Measurements from ENCODE around the gene ZNF343. TPM values are rescaled to one million over a fixed set of nuclear protein-coding genes. Genes with fewer than 3 reads are reported as not detected.
"Not testable (repeated sequence)": the region's sequence is repeated elsewhere in the genome, so short reads cannot be mapped to it uniquely, and the experiment has no call there.

ZNF343 gene
- total RNA-seq, 1 donor from 2014 or later: 6.3 TPM

DNA sequence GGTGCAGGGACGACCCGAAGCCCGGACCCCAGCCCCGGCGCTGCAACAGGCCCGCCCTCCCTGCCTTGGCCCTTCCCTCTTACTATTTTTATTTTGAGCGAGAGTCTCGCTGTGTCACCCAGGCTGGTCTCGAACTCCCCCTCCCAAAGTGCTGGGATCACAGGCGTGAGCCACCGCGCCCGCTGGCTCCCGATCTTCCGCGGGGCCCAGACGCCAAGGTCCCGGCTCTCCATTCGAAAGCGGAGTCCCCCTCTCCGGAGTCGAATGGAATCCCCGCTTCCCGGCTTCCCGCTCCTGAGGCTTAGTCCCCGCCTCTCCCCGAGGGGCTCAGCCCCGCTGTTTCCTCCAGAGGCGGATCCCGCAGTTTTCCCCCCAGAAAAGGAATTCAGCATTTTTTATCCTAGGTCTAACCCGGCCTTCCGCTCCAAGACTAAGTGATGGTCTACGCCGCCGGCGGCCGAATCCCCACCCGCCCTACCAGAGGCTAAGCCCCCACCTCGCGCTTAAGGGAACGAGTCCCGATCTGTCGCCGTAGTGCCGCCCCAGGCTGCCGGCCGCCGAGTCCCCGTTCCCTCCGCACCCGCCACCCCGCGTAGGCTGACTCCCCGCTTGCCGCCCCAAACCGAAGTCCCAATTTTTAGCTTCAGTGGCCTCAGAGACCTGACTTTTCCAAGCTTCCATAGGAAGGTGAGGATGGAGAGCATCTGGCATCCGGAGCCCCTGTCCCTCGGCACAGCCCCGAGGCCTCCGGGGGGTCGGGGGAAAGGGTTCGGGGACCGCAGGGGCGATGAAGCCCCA, 16.2 kb upstream of the ZNF343 start:
- peaks cover 27% of the 10 kb centered on the region for H3K4me1 ChIP-seq
- peak; percentile 36 for DNase-seq
- TF ChIP-seq, protein P1, sequence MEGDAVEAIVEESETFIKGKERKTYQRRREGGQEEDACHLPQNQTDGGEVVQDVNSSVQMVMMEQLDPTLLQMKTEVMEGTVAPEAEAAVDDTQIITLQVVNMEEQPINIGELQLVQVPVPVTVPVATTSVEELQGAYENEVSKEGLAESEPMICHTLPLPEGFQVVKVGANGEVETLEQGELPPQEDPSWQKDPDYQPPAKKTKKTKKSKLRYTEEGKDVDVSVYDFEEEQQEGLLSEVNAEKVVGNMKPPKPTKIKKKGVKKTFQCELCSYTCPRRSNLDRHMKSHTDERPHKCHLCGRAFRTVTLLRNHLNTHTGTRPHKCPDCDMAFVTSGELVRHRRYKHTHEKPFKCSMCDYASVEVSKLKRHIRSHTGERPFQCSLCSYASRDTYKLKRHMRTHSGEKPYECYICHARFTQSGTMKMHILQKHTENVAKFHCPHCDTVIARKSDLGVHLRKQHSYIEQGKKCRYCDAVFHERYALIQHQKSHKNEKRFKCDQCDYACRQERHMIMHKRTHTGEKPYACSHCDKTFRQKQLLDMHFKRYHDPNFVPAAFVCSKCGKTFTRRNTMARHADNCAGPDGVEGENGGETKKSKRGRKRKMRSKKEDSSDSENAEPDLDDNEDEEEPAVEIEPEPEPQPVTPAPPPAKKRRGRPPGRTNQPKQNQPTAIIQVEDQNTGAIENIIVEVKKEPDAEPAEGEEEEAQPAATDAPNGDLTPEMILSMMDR (IDR thresholded peaks at IDR 0.05; ENCODE audit: borderline replicate concordance): peak; percentile 27
- intact Hi-C loops (cut with micrococcal nuclease): loop anchor here (5.0 kb wide), 1 partner anchor 122 kb away; no protein-coding TSS in a partner anchor
- H3K36me3 ChIP-seq: no peaks in the 10 kb centered on the region
- H3K4me3 ChIP-seq: peak overlapping the region; percentile 92
- H3K27ac ChIP-seq (replicated peaks): peak overlapping the region; percentile 90
- H3K9me3 ChIP-seq (replicated peaks): no peaks in the 10 kb centered on the region
- no peaks in the 10 kb centered on the region for H3K27me3 ChIP-seq (ENCODE audit: low read depth)

DNA sequence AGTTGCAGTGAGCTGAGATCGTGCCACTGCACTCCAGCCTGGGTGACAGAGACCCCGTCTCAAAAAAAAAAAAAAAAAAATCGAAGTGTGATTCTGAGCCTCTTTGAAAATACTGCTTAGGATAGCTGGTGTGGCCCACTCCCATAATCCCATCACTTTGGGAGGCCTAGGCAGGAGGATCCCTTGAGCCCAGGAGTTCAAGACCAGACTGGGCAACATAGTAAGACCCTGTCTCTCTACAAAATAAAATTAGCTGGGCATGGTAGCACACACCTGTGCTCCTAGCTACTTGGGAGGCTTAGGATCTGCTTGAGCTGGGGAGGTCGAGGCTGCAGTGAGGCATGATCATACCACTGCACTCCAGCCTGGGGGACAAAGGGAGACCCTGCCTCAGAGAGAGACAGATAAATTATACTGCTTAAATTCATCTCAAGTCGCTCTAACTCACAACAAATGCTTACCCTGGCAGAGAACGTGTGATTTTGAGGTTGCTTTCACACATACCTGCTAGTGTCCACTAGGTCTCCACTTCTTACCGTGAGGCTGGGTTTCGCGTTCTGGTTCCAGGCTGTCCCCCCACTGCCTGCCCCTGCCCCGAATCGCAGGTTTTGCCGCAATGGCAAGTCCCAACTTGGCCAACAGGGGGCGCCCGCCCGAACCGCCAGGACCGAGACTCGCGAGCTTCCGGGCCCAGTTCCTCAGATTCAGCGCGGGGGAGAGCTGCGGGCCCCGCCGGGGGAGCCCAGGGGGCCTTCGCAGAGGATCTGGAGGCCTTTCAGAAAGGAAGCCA, 15.4 kb upstream of the ZNF343 start:
- DNase-seq: peak; percentile 88
- Histone ChIP-seq H3K9me3 (replicated peaks) (no peaks in the 10 kb centered on the region), H3K36me3 (no peaks in the 10 kb centered on the region), H3K4me3 (peak overlapping the region; percentile 92), H3K4me1 (peaks cover 27% of the 10 kb centered on the region), H3K27me3 (ENCODE audit: low read depth) (no peaks in the 10 kb centered on the region), H3K27ac (replicated peaks) (peak overlapping the region; percentile 90)
- intact Hi-C loops (cut with micrococcal nuclease): loop anchor here (5.0 kb wide), 1 partner anchor 123 kb away; no protein-coding TSS in a partner anchor
- TF ChIP-seq, protein P1 (IDR thresholded peaks at IDR 0.05; ENCODE audit: borderline replicate concordance): peak; percentile 97

DNA sequence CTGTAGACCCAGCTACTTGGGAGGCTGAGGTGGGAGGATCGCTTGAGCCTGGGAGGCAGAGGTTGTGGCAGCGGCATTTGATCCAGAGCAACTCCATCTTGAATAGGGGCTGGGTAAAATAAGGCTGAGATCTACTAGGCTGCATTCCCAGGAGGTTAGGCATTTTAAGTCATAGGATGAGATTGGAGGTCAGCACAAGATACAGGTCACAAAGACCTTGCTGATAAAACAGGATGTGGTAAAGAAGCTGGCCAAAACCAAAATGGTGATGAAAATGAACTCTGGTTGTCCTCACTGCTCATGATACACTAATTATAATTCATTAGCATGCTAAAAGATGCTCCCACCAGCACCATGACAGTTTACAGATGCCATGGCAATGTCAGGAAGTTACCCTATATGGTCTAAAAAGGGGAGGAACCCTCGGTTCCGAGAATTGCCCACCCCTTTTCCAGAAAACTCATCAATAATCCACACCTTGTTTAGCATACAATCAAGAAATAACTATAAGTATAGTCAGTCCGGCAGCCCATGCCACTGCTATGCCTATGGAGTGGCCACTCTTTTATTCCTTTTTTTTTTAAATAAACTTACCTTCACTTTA, 14.2 kb upstream of the ZNF343 start:
- H3K4me1 ChIP-seq: peaks cover 27% of the 10 kb centered on the region
- not testable (repeated sequence) for DNase-seq; H3K4me3 ChIP-seq; H3K27me3 ChIP-seq (ENCODE audit: low read depth); H3K9me3 ChIP-seq (replicated peaks); H3K27ac ChIP-seq (replicated peaks); H3K36me3 ChIP-seq
- intact Hi-C loops (cut with micrococcal nuclease): loop anchor here (5.0 kb wide), 1 partner anchor 124 kb away; no protein-coding TSS in a partner anchor

DNA sequence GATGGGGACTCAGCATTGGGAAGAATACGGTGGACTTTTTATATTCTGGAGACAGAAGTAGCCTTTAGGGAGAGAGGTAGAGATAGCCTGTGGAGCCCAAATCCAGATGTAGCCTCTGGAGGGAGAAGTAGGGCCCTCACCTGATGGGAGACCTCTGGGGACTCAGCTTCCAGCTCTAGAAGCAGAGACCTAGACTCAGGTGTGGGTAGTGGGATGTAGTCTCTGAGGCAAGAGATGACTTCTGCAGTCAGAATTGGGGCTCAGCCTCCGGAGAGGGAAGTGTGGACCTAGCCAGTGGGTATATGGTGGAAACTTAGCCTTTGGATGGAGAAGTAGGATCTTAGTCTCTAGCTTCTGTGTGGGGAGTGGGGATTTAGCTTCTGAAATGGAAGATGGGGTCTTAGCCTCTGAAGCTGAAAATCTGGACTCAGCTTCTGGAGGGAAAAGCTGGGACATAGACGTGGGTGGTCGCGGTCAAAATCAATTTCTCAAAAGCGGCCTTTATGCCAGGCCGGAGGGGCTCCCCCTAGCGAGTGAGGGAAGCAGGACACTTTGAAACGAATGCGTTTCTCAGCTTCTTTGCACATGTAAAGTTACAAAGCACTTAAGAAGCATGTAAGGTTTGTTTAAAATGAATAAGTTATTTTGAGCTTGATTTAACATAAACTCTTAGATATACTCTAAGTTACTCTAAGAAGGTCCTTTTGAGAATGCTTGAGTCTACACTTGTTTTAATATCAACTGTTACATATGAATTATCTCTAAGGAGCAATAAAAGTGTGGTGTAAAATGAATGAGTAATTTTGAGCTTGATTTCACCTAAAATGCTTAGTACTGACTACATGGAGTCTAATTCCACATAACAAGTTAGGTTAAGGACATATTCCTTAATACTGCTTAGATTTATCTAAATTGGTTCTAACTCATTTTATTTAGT, 12.9 kb upstream of the ZNF343 start:
- intact Hi-C loops (cut with micrococcal nuclease): loop anchor here (5.0 kb wide), 1 partner anchor 126 kb away; no protein-coding TSS in a partner anchor
- peaks cover 27% of the 10 kb centered on the region for H3K4me1 ChIP-seq
- no peak overlapping the region for H3K4me3 ChIP-seq
- H3K36me3 ChIP-seq: no peaks in the 10 kb centered on the region
- TF ChIP-seq, protein P1 (IDR thresholded peaks at IDR 0.05; ENCODE audit: borderline replicate concordance): peak; percentile 94
- H3K9me3 ChIP-seq (replicated peaks): no peaks in the 10 kb centered on the region
- no peaks in the 10 kb centered on the region for H3K27me3 ChIP-seq (ENCODE audit: low read depth)
- DNase-seq: no peak
- no peak overlapping the region for H3K27ac ChIP-seq (replicated peaks)

DNA sequence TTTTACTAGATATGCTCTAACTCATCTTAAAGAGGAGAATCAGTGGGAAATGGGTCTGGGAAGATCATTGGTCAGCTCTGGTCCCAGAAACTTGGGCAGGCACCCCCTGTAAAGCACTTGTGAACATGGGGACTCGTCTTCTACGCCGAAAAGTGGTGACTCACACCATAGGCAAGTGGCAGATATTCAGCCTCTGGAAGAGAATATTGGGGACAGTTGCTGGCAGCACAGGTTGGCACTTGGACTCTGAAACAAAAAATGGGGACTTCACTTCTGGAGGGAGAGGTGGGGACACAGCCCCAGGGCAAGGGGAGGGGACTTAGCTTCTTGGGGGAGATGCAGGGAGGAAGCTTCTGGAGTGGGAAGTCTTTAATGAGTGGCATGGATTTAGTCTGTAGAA, 11.9 kb upstream of the ZNF343 start:
- no peaks in the 10 kb centered on the region for H3K27me3 ChIP-seq (ENCODE audit: low read depth)
- DNase-seq: no peak
- H3K9me3 ChIP-seq (replicated peaks): no peaks in the 10 kb centered on the region
- peaks cover 22% of the 10 kb centered on the region for H3K4me1 ChIP-seq
- H3K36me3 ChIP-seq: no peaks in the 10 kb centered on the region
- intact Hi-C loops (cut with micrococcal nuclease): loop anchor here (5.0 kb wide), 1 partner anchor 127 kb away; no protein-coding TSS in a partner anchor
- H3K27ac ChIP-seq (replicated peaks): no peak overlapping the region
- H3K4me3 ChIP-seq: no peak overlapping the region
- TF ChIP-seq, protein P1 (IDR thresholded peaks at IDR 0.05; ENCODE audit: borderline replicate concordance): no peak
